Measurements from ENCODE around the gene NTM. TPM values are rescaled to one million over a fixed set of nuclear protein-coding genes. Genes with fewer than 3 reads are reported as not detected.

NTM gene
- total RNA-seq, 2 donors from 2014 or later = 1.7 to 3.6 TPM

DNA sequence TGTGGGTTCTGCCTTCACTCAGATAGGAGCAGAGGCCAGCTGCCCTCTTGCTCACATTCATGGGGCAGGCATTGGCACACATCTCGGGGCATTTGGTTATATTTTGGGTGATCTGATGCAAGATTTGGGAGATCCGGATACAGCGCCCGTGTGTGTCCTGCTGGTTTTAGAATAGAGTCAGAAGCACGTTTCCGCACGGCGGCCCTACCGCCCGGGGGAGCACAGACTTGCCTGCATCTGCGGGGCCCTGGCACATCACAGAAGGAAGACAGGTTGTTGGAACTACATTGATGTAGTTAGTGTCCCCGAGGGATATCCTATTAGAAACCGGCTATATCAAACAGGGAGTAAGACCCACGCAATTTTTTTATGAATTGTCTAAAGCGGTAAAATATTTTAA is 982.8 kb downstream of the NTM start:
- TF ChIP-seq, protein P1, sequence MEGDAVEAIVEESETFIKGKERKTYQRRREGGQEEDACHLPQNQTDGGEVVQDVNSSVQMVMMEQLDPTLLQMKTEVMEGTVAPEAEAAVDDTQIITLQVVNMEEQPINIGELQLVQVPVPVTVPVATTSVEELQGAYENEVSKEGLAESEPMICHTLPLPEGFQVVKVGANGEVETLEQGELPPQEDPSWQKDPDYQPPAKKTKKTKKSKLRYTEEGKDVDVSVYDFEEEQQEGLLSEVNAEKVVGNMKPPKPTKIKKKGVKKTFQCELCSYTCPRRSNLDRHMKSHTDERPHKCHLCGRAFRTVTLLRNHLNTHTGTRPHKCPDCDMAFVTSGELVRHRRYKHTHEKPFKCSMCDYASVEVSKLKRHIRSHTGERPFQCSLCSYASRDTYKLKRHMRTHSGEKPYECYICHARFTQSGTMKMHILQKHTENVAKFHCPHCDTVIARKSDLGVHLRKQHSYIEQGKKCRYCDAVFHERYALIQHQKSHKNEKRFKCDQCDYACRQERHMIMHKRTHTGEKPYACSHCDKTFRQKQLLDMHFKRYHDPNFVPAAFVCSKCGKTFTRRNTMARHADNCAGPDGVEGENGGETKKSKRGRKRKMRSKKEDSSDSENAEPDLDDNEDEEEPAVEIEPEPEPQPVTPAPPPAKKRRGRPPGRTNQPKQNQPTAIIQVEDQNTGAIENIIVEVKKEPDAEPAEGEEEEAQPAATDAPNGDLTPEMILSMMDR (conservative IDR thresholded peaks at IDR 0.05) = no peak
- Histone ChIP-seq H3K27me3 (ENCODE audit: control insufficient read depth, insufficient read depth, low read length, poor library complexity, severe bottlenecking) (peaks cover 36% of the 10 kb centered on the region), H3K9ac (ENCODE audit: extremely low read depth, low read length, poor library complexity, severe bottlenecking) (no peak overlapping the region), H3K27ac (ENCODE audit: low read depth, low read length) (no peak overlapping the region), H3K4me3 (ENCODE audit: low read length) (no peak overlapping the region), H3K9me3 (ENCODE audit: control insufficient read depth, low read length) (no peaks in the 10 kb centered on the region), H3K36me3 (ENCODE audit: control insufficient read depth, insufficient read depth, low read length) (no peaks in the 10 kb centered on the region), H3K4me1 (ENCODE audit: control insufficient read depth, insufficient read depth, low read length) (no peaks in the 10 kb centered on the region)
- Mint-ChIP-seq H3K4me1 (no peaks in the 10 kb centered on the region), H3K27ac (no peak overlapping the region), H3K9me3 (no peaks in the 10 kb centered on the region), H3K36me3 (ENCODE audit: low read depth) (no peaks in the 10 kb centered on the region), H3K27me3 (ENCODE audit: insufficient read depth) (peaks cover 49% of the 10 kb centered on the region), H3K4me3 (no peak overlapping the region)
- WGBS, 2 experiments (ENCODE audit: insufficient coverage in 1 of 2, insufficient read length in 1 of 2) = 95 to 100% methylated on average over 6 to 15 of the region's 15 CpGs
- DNase-seq = no peak

DNA sequence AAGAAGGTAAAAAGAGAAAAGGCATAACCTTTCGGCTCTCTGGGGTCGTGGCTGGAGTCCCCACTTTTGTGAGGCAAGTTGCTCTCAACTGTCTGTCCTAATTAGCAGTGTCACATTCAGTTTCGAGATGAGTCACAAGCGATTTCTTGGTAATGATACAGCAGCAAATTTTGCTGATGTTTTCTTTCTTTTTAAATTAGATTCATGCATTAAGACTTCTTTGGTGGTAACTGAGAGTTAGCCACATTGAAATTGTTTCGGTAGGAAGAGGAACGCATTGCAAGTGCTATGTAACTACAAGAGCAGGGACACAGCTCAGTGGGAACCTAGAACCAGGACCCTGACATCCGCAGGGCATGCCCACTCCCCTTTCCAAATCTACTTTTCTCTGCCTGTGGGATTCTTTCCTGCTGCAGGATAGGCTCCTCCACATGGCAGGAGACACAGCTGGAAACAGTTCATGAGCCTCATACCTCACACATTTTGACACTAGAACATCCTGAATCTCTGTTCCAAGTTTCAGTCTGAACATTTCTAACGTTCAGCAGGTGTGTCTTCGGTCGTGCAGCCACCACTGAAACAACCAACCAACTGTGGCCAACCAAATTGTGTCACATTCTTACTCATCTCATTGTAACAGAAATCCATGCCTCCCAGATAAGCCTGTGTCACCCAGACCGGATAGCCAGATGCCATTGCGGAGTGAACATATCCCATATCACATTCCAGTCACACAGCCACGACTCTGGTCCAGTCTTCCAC is 987.6 kb downstream of the NTM start:
- TF ChIP-seq, protein P1 (conservative IDR thresholded peaks at IDR 0.05) = no peak
- 92 to 97% methylated on average over 9 to 13 of the region's 13 CpGs for WGBS, 2 experiments (ENCODE audit: insufficient coverage in 1 of 2, insufficient read length in 1 of 2)
- H3K4me3 Mint-ChIP-seq = no peak overlapping the region
- no peaks in the 10 kb centered on the region for H3K4me1 ChIP-seq (ENCODE audit: control insufficient read depth, insufficient read depth, low read length)
- H3K27me3 ChIP-seq (ENCODE audit: control insufficient read depth, insufficient read depth, low read length, poor library complexity, severe bottlenecking) = peaks cover 28% of the 10 kb centered on the region
- H3K4me1 Mint-ChIP-seq = peaks cover 7% of the 10 kb centered on the region
- peaks cover 5% of the 10 kb centered on the region for H3K9me3 Mint-ChIP-seq
- no peaks in the 10 kb centered on the region for H3K36me3 Mint-ChIP-seq (ENCODE audit: low read depth)
- H3K4me3 ChIP-seq (ENCODE audit: low read length) = no peak overlapping the region
- DNase-seq = no peak
- no peaks in the 10 kb centered on the region for H3K9me3 ChIP-seq (ENCODE audit: control insufficient read depth, low read length)
- H3K36me3 ChIP-seq (ENCODE audit: control insufficient read depth, insufficient read depth, low read length) = no peaks in the 10 kb centered on the region
- no peak overlapping the region for H3K27ac Mint-ChIP-seq
- peaks cover 34% of the 10 kb centered on the region for H3K27me3 Mint-ChIP-seq (ENCODE audit: insufficient read depth)
- H3K9ac ChIP-seq (ENCODE audit: extremely low read depth, low read length, poor library complexity, severe bottlenecking) = no peak overlapping the region
- no peak overlapping the region for H3K27ac ChIP-seq (ENCODE audit: low read depth, low read length)

DNA sequence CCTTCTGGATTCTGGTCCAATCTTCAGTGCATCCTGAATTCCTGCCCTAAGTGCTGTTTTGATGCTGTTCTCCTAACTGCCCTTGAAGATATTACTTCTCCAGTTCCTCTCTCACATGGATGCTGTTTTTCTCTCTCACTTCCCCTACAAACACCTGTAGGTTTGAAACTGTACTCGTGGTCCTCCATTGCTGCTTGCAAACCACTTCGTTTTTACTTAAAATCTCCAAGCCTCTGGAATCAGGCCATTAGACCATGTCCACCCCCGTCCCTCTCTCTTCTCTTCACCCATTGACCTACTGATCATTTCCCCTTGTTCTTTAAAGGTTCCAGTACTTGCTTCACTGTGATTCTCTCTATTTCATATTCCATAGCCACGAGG is 988.1 kb downstream of the NTM start:
- Mint-ChIP-seq H3K27me3 (ENCODE audit: insufficient read depth) (peaks cover 34% of the 10 kb centered on the region), H3K27ac (no peak overlapping the region), H3K9me3 (peaks cover 5% of the 10 kb centered on the region), H3K4me1 (peaks cover 7% of the 10 kb centered on the region), H3K36me3 (ENCODE audit: low read depth) (no peaks in the 10 kb centered on the region), H3K4me3 (no peak overlapping the region)
- H3K27me3 ChIP-seq (ENCODE audit: control insufficient read depth, insufficient read depth, low read length, poor library complexity, severe bottlenecking) = peaks cover 27% of the 10 kb centered on the region
- TF ChIP-seq, protein P1 (conservative IDR thresholded peaks at IDR 0.05) = no peak
- DNase-seq = no peak
- no peak overlapping the region for H3K9ac ChIP-seq (ENCODE audit: extremely low read depth, low read length, poor library complexity, severe bottlenecking)
- H3K4me3 ChIP-seq (ENCODE audit: low read length) = no peak overlapping the region
- no peak overlapping the region for H3K27ac ChIP-seq (ENCODE audit: low read depth, low read length)
- no peaks in the 10 kb centered on the region for H3K36me3 ChIP-seq (ENCODE audit: control insufficient read depth, insufficient read depth, low read length)
- no peaks in the 10 kb centered on the region for H3K4me1 ChIP-seq (ENCODE audit: control insufficient read depth, insufficient read depth, low read length)
- no peaks in the 10 kb centered on the region for H3K9me3 ChIP-seq (ENCODE audit: control insufficient read depth, low read length)
- WGBS, 2 experiments (ENCODE audit: insufficient coverage in 1 of 2, insufficient read length in 1 of 2) = 91 to 92% methylated on average over 3 of the region's 4 CpGs
